HepG2 (cell line): ENCODE data around the gene EPSTI1. TPM values are rescaled to one million over a fixed set of nuclear protein-coding genes. Genes with fewer than 3 reads are reported as not detected.

Experiments used
- ATAC-seq: fragments of 200-7000 bp; cut with Tn5 transposase; 3 replicates; pipeline ENCODE4 v1.9.1; 2020; ENCODE audit warnings: mild to moderate bottlenecking, moderate library complexity
- BruUV-seq: library from RNA; stranded (reverse); fragments of 400-500 nt; replicated peaks from 2 replicates; lab custom pipeline; 2021; lab: Mats Ljungman, UMichigan
- CTCF ChIA-PET: fragments of 300-600 bp; formaldehyde crosslinking; extraction: SDS; loops from one replicate; lab custom pipeline; 2021; ENCODE audit warnings: low total read pairs, inconsistent platforms, low intra/inter-chr PET ratio; lab: Yijun Ruan, JAX
- POLR2A ChIA-PET: fragments of 350-600 bp; sonication (Branson Sonifier 250); formaldehyde crosslinking; loops from one replicate; lab custom pipeline; 2020; ENCODE audit warnings: antibody characterized with exemption, inconsistent platforms; lab: Yijun Ruan, JAX
- DNase-seq: peaks from one replicate; pipeline ENCODE4 v3.0.0-alpha.2; 2015; ENCODE audit warnings: low spot score
- FAIRE-seq: peaks from 3 replicates; lab custom pipeline; 2011; peaks lifted over from hg19 to GRCh38; lab: Jason Lieb, UNC
- H2AFZ ChIP-seq: one replicate; pipeline ENCODE4 v1.6.1; 2011; ENCODE audit warnings: low read length, inconsistent platforms
- H3K27ac ChIP-seq: fragments of 300-600 bp; 3 replicates; pipeline ENCODE4 v1.8.0; 2011; ENCODE audit warnings: mixed run types, mild to moderate bottlenecking, mixed read lengths, low read length, inconsistent platforms; ENCODE audit not compliant: insufficient read depth; ENCODE audit errors: extremely low read length
- H3K27me3 ChIP-seq, 2 experiments: fragments of 200-600 bp in 1 of 2; 2 replicates in 1 of 2; 3 replicates in 1 of 2; pipeline versions ENCODE4 v1.6.0 to v1.8.0; 2011; ENCODE audit warnings: low read length in 2 of 2, mild to moderate bottlenecking in 2 of 2, moderate library complexity in 2 of 2, inconsistent platforms in 1 of 2; ENCODE audit not compliant: insufficient read depth in 2 of 2, control insufficient read depth in 1 of 2
- H3K36me3 ChIP-seq, 2 experiments: fragments of 200-600 bp in 1 of 2; replicated peaks in 1 of 2; 2 replicates in 1 of 2; 3 replicates in 1 of 2; pipeline versions ENCODE4 v1.5.1 to v1.8.0; 2011; ENCODE audit warnings: low read length in 2 of 2, inconsistent platforms in 1 of 2; ENCODE audit not compliant: insufficient read depth in 2 of 2, control insufficient read depth in 1 of 2
- H3K4me1 ChIP-seq: 2 replicates; pipeline ENCODE4 v1.5.1; 2012; ENCODE audit warnings: low read length, inconsistent platforms; ENCODE audit not compliant: insufficient read depth
- H3K4me2 ChIP-seq: 2 replicates; pipeline ENCODE4 v1.6.0; 2011; ENCODE audit warnings: low read depth, low read length, inconsistent platforms
- H3K4me3 ChIP-seq, 3 experiments: fragments of 200-600 bp in 1 of 3; sonication (generic), shearing (Covaris generic) in 1 of 3; replicated peaks in 1 of 3; 2 replicates each; pipeline ENCODE4 v1.5.1; 2011 to 2016; ENCODE audit warnings: low read length in 3 of 3, inconsistent platforms in 2 of 3, low read depth in 2 of 3, mild to moderate bottlenecking in 2 of 3, control low read depth in 1 of 3, mixed read lengths in 1 of 3; ENCODE audit not compliant: insufficient read depth in 1 of 3
- H3K79me2 ChIP-seq: one replicate; pipeline ENCODE4 v1.6.1; 2011; ENCODE audit warnings: low read length, inconsistent platforms; ENCODE audit not compliant: insufficient read depth
- H3K9ac ChIP-seq: 2 replicates; pipeline ENCODE4 v1.6.0; 2011; ENCODE audit warnings: mild to moderate bottlenecking, low read depth, low read length, inconsistent platforms; ENCODE audit not compliant: insufficient read depth
- H3K9me3 ChIP-seq: 2 replicates; pipeline ENCODE4 v1.5.1; 2012; ENCODE audit warnings: mild to moderate bottlenecking, low read length
- H4K20me1 ChIP-seq: 2 replicates; pipeline ENCODE4 v1.6.0; 2011; ENCODE audit warnings: inconsistent platforms, mild to moderate bottlenecking, low read length, moderate library complexity; ENCODE audit not compliant: insufficient read depth
- BRD4 ChIP-seq: sonication (generic); formaldehyde crosslinking; IDR thresholded peaks from 2 replicates; pipeline ENCODE4 v1.4.0; 2020; ENCODE audit warnings: missing genetic modification reagents
- HMG20B ChIP-seq: conservative IDR thresholded peaks from 2 replicates; pipeline ENCODE4 v1.6.1; 2016; ENCODE audit warnings: missing genetic modification reagents, missing compliant biosample characterization
- IKZF5 ChIP-seq: IDR thresholded peaks from 2 replicates; pipeline ENCODE4 v1.6.1; 2018; ENCODE audit warnings: missing genetic modification reagents, mild to moderate bottlenecking, missing compliant biosample characterization
- MED13 ChIP-seq: sonication (generic); formaldehyde crosslinking; IDR thresholded peaks from 2 replicates; pipeline ENCODE4 v1.5.0; 2020; ENCODE audit warnings: missing genetic modification reagents
- MYNN ChIP-seq: sonication (generic); formaldehyde crosslinking; IDR thresholded peaks from 2 replicates; pipeline ENCODE4 v1.4.0; 2020; ENCODE audit warnings: mild to moderate bottlenecking, low read depth, missing genetic modification reagents
- NR3C1 ChIP-seq: sonication (generic); formaldehyde crosslinking; IDR thresholded peaks from 2 replicates; pipeline ENCODE4 v1.4.0; 2020; ENCODE audit warnings: missing genetic modification reagents
- RAD21 ChIP-seq: fragments of 450-650 bp; formaldehyde crosslinking; IDR thresholded peaks from 2 replicates; pipeline ENCODE4 v1.5.0; 2020; ENCODE audit warnings: mild to moderate bottlenecking
- STAG1 ChIP-seq: sonication (generic); formaldehyde crosslinking; IDR thresholded peaks from 2 replicates; pipeline ENCODE4 v1.4.0; 2020; ENCODE audit warnings: missing genetic modification reagents
- ZNF256 ChIP-seq: sonication (generic); formaldehyde crosslinking; conservative IDR thresholded peaks from 2 replicates; pipeline ENCODE4 v1.4.0; 2020; ENCODE audit warnings: missing genetic modification reagents
- ZNF335 ChIP-seq: sonication (generic); formaldehyde crosslinking; IDR thresholded peaks from 2 replicates; pipeline ENCODE4 v1.4.0; 2020; ENCODE audit warnings: missing genetic modification reagents
- ZNF614 ChIP-seq: IDR thresholded peaks from 2 replicates; pipeline ENCODE4 v1.6.1; 2018; ENCODE audit warnings: missing biosample characterization, missing genetic modification reagents, inconsistent platforms, borderline replicate concordance
- ZNF703 ChIP-seq: sonication (generic); formaldehyde crosslinking; IDR thresholded peaks from 2 replicates; pipeline ENCODE4 v1.5.1; 2020; ENCODE audit warnings: missing genetic modification reagents, mild to moderate bottlenecking, moderate library complexity, borderline replicate concordance
- ZNF782 ChIP-seq: sonication (generic); formaldehyde crosslinking; IDR thresholded peaks from 2 replicates; pipeline ENCODE4 v1.4.0; 2020; ENCODE audit warnings: missing genetic modification reagents, mild to moderate bottlenecking, borderline replicate concordance
- WGBS: methylation state at CpG from one replicate; pipeline ENCODE4 v1.1.6; 2017; ENCODE audit warnings: low lambda C conversion rate; 5-methylcytosine and 5-hydroxymethylcytosine counted together
- in situ Hi-C: cut with HindIII; loops from 2 replicates; pipeline ENCODE4 v1.10.0; 2017; ENCODE audit warnings: low pct_unique_long_range_greater_than_20kb; ENCODE audit not compliant: extremely low pct_ligation_motif_present
- intact Hi-C: fragments of 100-400 bp; cut with micrococcal nuclease; formaldehyde crosslinking; loops from one replicate; pipeline ENCODE4 v1.10.0; 2022; ENCODE audit not compliant: unreplicated experiment
- polyA plus RNA-seq, 8 experiments: library from polyadenylated mRNA; depleted of rRNA in 3 of 8; stranded (reverse) in 7 of 8; unstranded in 1 of 8; fragments of >200 nt; fragmentation: Illumina TruSeq in 4 of 8; extraction: Trizol in 4 of 8; gene quantifications; 2 replicates each; pipeline versions ENCODE4 v1.2.1 to v1.2.3, GENCODE V29; 2011 to 2016; ENCODE audit warnings: low read depth in 4 of 8, missing spikeins in 1 of 8, mixed read lengths in 1 of 8; ENCODE audit not compliant: insufficient read depth in 1 of 8
- total RNA-seq, 5 experiments: library from RNA; depleted of rRNA; stranded (reverse); fragments of >200 nt; fragmentation: Illumina TruSeq; extraction: Trizol; gene quantifications; 2 replicates each; pipeline ENCODE4 v1.2.3, GENCODE V29; 2016; ENCODE audit warnings: low read depth in 1 of 5
- TF ChIP-seq, protein P1 (sequence below): sonication (generic); formaldehyde crosslinking; IDR thresholded peaks from 2 replicates; pipeline ENCODE4 v1.4.0; 2020; ENCODE audit warnings: mild to moderate bottlenecking, low read depth, missing genetic modification reagents
- TF ChIP-seq, protein P2 (sequence below): sonication (generic); formaldehyde crosslinking; IDR thresholded peaks from 2 replicates; pipeline ENCODE4 v1.9.0; 2021; ENCODE audit warnings: mild to moderate bottlenecking, missing genetic modification reagents
- TF ChIP-seq, protein P3 (sequence below): sonication (generic); formaldehyde crosslinking; IDR thresholded peaks from 2 replicates; pipeline ENCODE4 v1.4.0; 2020; ENCODE audit warnings: low read depth, mild to moderate bottlenecking, missing genetic modification reagents

The EPSTI1 gene
- total and polyA plus RNA-seq, 2 of the 13 experiments (the other 11 are each of a cell fraction or from before 2014, with no cell fraction given), result 0.03 TPM; not detected in 1

DNA sequence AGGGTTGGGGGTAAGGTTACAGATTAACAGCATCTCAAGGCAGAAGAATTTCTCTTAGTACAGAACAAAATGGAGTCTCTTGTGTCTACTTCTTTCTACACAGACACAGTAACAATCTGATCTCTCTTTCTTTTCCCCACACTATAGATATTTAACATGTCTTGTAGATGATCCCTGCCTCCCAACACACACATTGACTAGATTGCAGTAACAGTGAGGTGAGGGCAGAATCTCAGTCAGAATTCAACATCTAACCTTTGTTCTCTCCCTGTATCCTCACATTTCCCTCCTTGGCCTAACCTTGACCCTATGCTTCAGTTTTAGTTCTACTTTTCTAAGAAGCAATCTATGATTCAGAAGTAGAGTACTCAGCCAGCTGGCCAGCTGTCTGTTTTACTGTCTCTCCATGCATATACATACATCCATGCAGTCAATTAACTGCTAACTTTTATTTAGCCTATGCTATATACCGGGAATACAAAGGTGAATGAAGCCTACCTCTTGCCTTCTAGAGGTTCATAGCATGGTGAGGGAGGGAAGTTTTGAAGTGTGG lies 49.4 kb upstream of the EPSTI1 start:
- Histone ChIP-seq H3K9me3 (no peaks in the 10 kb centered on the region), H3K4me3 (no peak overlapping the region), H3K27ac (no peak overlapping the region), H3K36me3 (peaks cover under 1 to 10% of the 10 kb centered on the region in 2 experiments; a peak in 2 of 5 replicates), H3K27me3 (no peaks in the 10 kb centered on the region), H3K79me2 (peaks cover 44% of the 10 kb centered on the region), H3K9ac (no peak overlapping the region), H3K4me2 (no peak overlapping the region), H4K20me1 (no peaks in the 10 kb centered on the region), H2AFZ (no peak overlapping the region), H3K4me1 (peaks cover 65% of the 10 kb centered on the region)
- ChIA-PET CTCF (no interaction called here), POLR2A (no interaction called here)
- intact Hi-C loops (no loop called here), in situ Hi-C loops (no loop called here)
- 88% methylated on average over 1 of the region's 1 CpG for WGBS
- no TSS peak for BruUV-seq
- no peak for ATAC-seq
- no peak for DNase-seq
- no peak for FAIRE-seq
- no peak for TF ChIP-seq NR3C1
- TF ChIP-seq BRD4 (CRISPR knock-in tag), result no peak
- TF ChIP-seq, protein P1, sequence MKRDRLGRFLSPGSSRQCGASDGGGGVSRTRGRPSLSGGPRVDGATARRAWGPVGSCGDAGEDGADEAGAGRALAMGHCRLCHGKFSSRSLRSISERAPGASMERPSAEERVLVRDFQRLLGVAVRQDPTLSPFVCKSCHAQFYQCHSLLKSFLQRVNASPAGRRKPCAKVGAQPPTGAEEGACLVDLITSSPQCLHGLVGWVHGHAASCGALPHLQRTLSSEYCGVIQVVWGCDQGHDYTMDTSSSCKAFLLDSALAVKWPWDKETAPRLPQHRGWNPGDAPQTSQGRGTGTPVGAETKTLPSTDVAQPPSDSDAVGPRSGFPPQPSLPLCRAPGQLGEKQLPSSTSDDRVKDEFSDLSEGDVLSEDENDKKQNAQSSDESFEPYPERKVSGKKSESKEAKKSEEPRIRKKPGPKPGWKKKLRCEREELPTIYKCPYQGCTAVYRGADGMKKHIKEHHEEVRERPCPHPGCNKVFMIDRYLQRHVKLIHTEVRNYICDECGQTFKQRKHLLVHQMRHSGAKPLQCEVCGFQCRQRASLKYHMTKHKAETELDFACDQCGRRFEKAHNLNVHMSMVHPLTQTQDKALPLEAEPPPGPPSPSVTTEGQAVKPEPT, result no peak
- TF ChIP-seq IKZF5 (CRISPR knock-in tag), result no peak
- TF ChIP-seq ZNF335 (CRISPR knock-in tag), result no peak
- TF ChIP-seq MYNN (CRISPR knock-in tag), result no peak
- TF ChIP-seq MED13 (CRISPR knock-in tag), result no peak
- TF ChIP-seq ZNF614 (CRISPR knock-in tag), result no peak
- no peak for TF ChIP-seq RAD21 (CRISPR knock-in tag)
- TF ChIP-seq ZNF703, result no peak
- TF ChIP-seq ZNF782, result no peak
- TF ChIP-seq, protein P2, sequence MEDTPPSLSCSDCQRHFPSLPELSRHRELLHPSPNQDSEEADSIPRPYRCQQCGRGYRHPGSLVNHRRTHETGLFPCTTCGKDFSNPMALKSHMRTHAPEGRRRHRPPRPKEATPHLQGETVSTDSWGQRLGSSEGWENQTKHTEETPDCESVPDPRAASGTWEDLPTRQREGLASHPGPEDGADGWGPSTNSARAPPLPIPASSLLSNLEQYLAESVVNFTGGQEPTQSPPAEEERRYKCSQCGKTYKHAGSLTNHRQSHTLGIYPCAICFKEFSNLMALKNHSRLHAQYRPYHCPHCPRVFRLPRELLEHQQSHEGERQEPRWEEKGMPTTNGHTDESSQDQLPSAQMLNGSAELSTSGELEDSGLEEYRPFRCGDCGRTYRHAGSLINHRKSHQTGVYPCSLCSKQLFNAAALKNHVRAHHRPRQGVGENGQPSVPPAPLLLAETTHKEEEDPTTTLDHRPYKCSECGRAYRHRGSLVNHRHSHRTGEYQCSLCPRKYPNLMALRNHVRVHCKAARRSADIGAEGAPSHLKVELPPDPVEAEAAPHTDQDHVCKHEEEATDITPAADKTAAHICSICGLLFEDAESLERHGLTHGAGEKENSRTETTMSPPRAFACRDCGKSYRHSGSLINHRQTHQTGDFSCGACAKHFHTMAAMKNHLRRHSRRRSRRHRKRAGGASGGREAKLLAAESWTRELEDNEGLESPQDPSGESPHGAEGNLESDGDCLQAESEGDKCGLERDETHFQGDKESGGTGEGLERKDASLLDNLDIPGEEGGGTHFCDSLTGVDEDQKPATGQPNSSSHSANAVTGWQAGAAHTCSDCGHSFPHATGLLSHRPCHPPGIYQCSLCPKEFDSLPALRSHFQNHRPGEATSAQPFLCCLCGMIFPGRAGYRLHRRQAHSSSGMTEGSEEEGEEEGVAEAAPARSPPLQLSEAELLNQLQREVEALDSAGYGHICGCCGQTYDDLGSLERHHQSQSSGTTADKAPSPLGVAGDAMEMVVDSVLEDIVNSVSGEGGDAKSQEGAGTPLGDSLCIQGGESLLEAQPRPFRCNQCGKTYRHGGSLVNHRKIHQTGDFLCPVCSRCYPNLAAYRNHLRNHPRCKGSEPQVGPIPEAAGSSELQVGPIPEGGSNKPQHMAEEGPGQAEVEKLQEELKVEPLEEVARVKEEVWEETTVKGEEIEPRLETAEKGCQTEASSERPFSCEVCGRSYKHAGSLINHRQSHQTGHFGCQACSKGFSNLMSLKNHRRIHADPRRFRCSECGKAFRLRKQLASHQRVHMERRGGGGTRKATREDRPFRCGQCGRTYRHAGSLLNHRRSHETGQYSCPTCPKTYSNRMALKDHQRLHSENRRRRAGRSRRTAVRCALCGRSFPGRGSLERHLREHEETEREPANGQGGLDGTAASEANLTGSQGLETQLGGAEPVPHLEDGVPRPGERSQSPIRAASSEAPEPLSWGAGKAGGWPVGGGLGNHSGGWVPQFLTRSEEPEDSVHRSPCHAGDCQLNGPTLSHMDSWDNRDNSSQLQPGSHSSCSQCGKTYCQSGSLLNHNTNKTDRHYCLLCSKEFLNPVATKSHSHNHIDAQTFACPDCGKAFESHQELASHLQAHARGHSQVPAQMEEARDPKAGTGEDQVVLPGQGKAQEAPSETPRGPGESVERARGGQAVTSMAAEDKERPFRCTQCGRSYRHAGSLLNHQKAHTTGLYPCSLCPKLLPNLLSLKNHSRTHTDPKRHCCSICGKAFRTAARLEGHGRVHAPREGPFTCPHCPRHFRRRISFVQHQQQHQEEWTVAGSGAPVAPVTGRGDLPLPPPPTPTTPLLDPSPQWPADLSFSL (CRISPR knock-in tag), result no peak
- TF ChIP-seq HMG20B, result no peak
- no peak for TF ChIP-seq STAG1 (CRISPR knock-in tag)
- TF ChIP-seq, protein P3, sequence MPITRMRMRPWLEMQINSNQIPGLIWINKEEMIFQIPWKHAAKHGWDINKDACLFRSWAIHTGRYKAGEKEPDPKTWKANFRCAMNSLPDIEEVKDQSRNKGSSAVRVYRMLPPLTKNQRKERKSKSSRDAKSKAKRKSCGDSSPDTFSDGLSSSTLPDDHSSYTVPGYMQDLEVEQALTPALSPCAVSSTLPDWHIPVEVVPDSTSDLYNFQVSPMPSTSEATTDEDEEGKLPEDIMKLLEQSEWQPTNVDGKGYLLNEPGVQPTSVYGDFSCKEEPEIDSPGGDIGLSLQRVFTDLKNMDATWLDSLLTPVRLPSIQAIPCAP (CRISPR knock-in tag), result no peak
- TF ChIP-seq ZNF256 (CRISPR knock-in tag), result no peak
